ENCODE data around the gene HBQ1.
"Not testable (repeated sequence)": the region's sequence is repeated elsewhere in the genome, so short reads cannot be mapped to it uniquely, and the experiment has no call there.

Gene HBQ1

GRCh38 chr16:180101-180675, at the start of gene HBQ1:
Gene HBQ1, plus strand, starts transcription at chr16:180459. Its CDS starts 28 bp downstream, at chr16:180487.
- peak; percentile 44 for DNase-seq

- DNase-seq = no peak
Observed at GRCh38 chr16:130533-131173, 49.6 kb upstream of the HBQ1 start.

DNA sequence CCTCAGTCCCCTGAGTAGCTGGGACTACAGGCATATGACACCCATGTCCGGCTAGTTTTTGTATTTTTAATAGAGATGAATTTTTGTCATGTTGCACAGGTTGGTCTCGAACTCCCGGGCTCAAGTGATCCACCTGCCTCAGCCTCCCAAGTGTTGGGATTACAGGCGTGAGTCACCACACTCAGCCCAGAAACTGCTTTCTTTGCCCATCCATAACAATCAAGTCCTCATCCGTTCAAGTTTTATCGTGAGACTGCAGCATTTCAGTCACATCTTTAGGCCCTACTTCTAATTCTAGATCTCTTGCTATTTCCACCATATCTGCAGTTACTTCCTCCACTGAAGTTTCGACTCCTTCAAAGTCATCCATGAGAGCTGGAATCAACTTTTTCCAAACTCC, 48.1 kb upstream of the HBQ1 start:
- no peak for DNase-seq

DNA sequence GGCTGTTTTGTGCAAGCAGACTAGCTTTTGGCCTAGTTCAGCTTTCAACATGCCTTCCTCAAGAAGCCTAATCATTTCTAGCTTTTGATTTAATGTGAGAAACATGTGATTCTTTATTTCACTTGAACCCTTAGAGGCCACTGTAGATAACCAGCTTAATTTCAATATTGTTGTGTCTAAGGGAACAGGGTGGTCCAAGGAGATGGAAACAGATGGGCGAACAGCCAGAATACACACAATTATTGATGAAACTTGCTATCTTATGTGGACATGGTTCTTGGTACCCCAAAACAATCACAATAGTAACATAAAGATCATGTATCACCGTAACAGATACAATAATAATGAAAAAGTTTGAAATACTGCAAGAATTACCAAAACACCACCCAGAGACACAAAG, 46.5 kb upstream of the HBQ1 start:
- DNase-seq = no peak

GRCh38 chr16:138049-138417, 42.2 kb upstream of the HBQ1 start:
- DNase-seq = no peak

DNA sequence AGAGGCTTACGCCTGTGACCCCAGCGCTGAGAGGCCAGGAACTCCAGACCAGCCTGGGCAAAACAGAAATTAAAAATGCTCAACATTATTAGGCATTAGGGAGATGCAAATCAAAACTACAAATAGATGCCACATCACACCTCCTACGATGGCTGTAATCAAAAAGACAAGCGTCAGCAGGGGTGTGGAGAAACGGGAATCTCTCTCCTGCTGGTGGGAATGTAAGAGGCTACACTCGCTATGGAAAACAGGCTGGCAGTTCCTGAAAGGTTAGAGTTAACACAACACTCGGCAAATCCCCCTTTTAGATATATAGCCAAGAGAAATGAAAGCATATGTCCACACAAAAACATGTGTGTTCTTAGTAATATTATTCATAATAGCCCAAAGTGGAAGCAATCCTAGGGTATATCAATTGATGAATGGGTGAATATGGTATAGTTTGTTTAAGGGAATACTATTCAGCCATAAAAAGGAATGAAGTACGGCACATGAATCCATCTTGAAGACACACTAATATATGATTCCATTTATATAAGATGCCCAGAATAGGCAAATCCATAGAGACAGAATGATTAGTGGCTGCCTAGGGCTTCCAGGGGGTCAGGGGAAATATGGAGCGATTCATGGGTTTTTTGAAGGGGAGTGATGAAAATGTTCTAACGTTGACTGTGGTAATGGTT, 39.9 kb upstream of the HBQ1 start:
- no peak for DNase-seq

GRCh38 chr16:142405-142967, 37.8 kb upstream of the HBQ1 start:
- no peak for DNase-seq

DNA sequence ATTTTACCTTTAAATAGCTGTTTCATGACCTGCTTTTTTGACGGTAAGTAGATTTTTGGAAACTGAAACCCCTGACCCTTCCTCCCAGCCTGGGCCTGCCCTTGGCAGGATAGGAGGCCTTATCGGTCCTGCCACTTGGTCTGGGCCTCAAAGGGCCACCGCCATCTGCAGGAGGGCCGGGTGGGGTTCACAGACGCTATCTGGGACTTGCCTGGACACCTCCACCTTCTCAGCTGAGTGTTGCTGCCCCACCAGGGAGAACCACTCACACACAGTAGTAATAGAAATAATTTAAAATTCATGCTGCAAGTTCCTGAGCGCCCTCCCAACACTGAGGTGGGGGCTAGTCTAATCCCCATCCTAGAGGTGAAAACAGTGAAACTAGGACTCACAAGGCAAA, 37.2 kb upstream of the HBQ1 start:
- DNase-seq = no peak

- DNase-seq = no peak
Observed at GRCh38 chr16:143456-143855, 36.8 kb upstream of the HBQ1 start.

- no peak for DNase-seq
Observed at GRCh38 chr16:144797-145252, 35.4 kb upstream of the HBQ1 start.

DNA sequence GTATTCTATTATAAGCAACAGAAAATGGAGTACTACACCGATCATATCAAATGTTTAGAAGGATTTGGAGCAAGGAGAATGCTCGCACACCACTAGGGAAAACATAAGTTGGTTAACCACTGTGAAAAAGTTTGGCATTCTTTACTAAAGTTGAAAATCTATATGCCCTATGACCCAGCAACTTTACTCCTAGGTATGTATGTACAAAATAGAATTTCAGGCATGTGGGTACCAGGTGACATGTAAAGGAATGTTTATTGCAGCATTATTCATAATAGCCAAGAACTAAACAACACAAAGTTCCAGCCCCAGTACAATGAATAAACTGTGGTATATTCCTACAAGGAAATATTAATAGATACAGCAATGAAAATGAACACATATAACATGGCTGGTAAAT, 33.6 kb upstream of the HBQ1 start:
- no peak for DNase-seq

DNA sequence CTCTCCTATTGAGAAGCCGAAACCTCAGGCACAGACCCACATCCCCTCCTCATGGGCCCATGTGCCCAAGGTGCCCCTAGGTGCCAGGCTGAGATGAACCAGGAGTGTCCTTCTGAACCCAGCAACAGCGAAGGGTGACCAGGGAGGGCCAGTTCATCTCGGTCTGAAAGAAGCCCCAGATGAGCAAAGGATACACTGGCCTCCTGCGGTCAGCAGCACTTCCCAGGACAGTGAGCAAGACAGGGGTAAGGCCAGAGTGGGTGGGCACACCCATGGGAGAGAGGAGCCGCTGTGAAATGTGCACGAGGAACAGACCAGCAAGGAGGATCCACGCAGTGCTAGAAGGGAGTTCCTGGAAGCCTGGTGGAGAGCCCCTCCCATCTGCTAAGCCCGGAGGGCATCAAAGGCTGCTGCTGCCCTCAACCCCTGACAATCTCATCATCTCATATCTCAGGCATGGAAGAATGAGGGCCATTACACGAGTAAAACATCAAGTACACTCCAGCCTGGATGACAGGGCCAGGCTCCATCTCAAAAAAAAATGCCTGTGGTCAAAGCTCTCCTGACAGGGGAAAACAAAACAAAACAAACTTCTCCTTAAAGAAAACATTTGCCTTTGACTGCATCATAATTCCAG, 31.1 kb upstream of the HBQ1 start:
- peak; percentile 40 for DNase-seq

GRCh38 chr16:152141-153128, 27.8 kb upstream of the HBQ1 start, which contains the start of gene HBZ:
Gene HBZ, plus strand, starts transcription at chr16:152644. Its CDS starts 266 bp downstream, at chr16:152910.
- DNase-seq = no peak

- not testable (repeated sequence) for DNase-seq
Observed at GRCh38 chr16:153129-153521, 27.1 kb upstream of the HBQ1 start.

DNA sequence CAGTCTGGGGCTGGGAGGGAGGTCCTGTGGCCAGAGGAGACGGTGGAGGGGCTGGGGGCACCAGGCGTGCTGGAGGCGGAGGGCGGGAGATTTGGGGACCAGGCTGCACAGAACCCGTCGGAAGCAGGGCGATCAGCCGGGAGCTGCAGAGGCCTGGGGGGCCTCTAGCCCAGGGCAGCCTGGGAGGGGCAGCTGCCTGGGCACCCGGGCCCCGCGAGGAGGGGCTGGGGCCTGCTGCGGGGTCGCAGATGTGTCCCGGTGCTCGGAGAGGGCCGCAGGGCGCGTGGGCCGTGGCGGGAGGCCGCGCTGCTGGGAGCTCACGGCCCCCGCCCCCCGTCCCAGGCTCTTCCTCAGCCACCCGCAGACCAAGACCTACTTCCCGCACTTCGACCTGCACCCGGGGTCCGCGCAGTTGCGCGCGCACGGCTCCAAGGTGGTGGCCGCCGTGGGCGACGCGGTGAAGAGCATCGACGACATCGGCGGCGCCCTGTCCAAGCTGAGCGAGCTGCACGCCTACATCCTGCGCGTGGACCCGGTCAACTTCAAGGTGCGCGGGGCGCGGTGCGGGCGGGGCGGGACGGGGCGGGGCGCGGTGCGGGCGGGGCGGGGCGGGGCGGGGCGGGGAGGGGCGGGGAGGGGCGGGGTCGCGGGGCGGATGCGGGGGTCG, 26.6 kb upstream of the HBQ1 start:
- not testable (repeated sequence) for DNase-seq

GRCh38 chr16:154217-155030, 25.8 kb upstream of the HBQ1 start:
- no peak for DNase-seq

- no peak for DNase-seq
Observed at GRCh38 chr16:155031-155398, 25.2 kb upstream of the HBQ1 start.

DNA sequence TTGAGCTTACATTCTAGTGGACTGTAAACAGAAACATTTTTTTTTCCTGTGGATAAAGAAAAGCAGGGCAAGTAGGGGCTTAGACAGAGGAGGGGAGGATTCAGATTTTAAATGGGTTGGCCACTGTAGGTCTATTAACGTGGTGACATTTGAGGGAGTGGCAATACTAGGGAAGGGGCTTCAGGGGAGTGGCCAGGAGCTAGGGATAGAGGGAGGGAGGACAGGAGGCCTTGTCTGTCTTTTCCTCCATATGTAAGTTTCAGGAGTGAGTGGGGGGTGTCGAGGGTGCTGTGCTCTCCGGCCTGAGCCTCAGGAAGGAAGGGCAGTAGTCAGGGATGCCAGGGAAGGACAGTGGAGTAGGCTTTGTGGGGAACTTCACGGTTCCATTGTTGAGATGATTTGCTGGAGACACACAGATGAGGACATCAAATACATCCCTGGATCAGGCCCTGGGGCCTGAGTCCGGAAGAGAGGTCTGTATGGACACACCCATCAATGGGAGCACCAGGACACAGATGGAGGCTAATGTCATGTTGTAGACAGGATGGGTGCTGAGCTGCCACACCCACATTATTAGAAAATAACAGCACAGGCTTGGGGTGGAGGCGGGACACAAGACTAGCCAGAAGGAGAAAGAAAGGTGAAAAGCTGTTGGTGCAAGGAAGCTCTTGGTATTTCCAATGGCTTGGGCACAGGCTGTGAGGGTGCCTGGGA, 21.0 kb upstream of the HBQ1 start:
- no peak for DNase-seq

DNA sequence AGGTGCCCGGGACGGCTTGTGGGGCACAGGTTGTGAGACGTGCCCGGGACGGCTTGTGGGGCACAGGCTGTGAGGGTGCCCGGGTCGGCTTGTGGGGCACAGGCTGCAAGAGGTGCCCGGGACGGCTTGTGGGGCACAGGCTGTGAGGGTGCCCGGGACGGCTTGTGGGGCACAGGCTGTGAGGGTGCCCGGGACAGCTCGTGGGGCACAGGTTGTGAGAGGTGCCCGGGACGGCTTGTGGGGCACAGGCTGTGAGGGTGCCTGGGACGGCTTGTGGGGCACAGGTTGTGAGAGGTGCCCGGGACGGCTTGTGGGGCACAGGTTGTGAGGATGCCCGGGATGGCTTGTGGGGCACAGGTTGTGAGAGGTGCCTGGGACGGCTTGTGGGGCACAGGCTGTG, 20.0 kb upstream of the HBQ1 start:
- DNase-seq = not testable (repeated sequence)

DNA sequence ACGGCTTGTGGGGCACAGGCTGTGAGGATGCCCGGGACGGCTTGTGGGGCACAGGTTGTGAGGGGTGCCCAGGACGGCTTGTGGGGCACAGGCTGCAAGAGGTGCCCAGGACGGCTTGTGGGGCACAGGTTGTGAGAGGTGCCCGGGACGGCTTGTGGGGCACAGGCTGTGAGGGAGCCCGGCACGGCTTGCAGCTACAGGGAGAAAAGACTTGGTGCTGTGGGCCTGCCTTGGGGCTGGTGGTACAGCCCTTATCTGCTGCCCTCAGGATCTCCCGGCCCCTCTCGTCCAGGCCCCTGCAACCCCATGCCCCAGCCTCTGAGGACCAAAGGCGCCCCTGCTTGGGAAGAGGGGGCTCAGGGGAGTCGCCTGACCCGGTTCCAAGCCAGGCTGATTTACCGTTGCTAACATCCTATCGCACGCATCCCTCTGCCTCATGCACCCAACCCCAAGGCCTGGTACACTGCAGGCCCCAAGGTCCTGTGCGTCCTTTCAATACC, 19.5 kb upstream of the HBQ1 start:
- DNase-seq = no peak
